Ureter (tissue), 1 donor: ENCODE data around the gene SPIN2A. TPM values are rescaled to one million over a fixed set of nuclear protein-coding genes. Genes with fewer than 3 reads are reported as not detected.
"Not testable (repeated sequence)": the region's sequence is repeated elsewhere in the genome, so short reads cannot be mapped to it uniquely, and the experiment has no call there.

ENCODE experiments used
- DNase-seq: peaks from one replicate; pipeline ENCODE4 v3.0.0-alpha.2; 2020; ENCODE audit warnings: low spot score
- total RNA-seq: library from RNA; stranded (reverse); gene quantifications from one replicate; pipeline ENCODE4 v1.2.4, GENCODE V29; 2023
- donor health status: DM: yes; HTN: yes; CAD: no.

Gene SPIN2A
- total RNA-seq, result 1.4 TPM

- not testable (repeated sequence) for DNase-seq
Measured at GRCh38 chrX:57137073-57137472, at the start of gene SPIN2A. TSS of gene SPIN2A (minus strand) at chrX:57137397. CDS start at chrX:57136597, 800 bp downstream.

DNA sequence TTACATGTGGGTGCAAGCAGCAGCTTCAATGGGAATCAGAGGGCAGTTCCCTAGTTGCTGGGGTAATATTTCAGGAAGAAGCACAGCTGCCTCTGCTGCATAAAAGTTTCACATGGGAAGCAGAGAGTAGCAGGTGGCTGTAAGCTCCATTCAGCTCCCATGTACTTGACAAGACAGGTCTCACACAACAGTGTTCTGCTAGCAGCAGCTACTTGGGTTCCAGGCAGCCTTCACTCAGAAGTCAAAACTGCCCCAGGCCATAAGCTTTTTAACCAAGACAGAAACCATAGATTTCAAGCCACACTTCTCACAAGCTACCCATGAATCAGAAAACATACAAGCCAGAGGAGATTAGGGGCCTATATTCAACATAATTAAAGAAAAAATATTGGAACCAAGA, 41.4 kb upstream of the SPIN2A start:
- DNase-seq, result no peak

GRCh38 chrX:57177070-57177469, 39.9 kb upstream of the SPIN2A start:
- no peak for DNase-seq

- DNase-seq, result no peak
Measured at GRCh38 chrX:57172544-57172943, 35.3 kb upstream of the SPIN2A start.

GRCh38 chrX:57156397-57157049, 19.3 kb upstream of the SPIN2A start:
- no peak for DNase-seq

GRCh38 chrX:57155171-57155570, 18.0 kb upstream of the SPIN2A start:
- DNase-seq, result no peak

GRCh38 chrX:57152222-57152621, 15.0 kb upstream of the SPIN2A start:
- not testable (repeated sequence) for DNase-seq

- no peak for DNase-seq
Measured at GRCh38 chrX:57138674-57139073, 1.5 kb upstream of the SPIN2A start.

DNA sequence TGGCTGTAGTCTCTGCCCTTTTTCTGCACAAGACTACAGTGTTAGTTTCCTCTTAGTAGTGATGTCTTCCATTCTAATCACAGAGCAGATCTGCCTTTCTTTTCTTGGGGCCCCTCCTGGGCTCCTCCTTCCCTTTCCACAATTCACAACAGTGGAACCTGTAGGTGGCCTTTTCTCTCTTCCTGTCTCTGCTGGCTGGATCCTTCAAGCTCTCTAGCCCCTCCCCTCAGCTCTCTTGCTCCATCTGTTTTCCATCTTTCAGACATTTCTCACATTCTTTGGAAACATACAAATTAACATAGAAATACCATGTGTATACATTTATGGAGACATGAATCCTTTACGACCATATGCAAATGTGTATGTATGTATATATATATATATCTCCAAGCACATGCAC, 304 bp upstream of the SPIN2A start:
- DNase-seq, result no peak

- DNase-seq, result not testable (repeated sequence)
Measured at GRCh38 chrX:57136589-57136988, 608 bp downstream of the SPIN2A start.

DNA sequence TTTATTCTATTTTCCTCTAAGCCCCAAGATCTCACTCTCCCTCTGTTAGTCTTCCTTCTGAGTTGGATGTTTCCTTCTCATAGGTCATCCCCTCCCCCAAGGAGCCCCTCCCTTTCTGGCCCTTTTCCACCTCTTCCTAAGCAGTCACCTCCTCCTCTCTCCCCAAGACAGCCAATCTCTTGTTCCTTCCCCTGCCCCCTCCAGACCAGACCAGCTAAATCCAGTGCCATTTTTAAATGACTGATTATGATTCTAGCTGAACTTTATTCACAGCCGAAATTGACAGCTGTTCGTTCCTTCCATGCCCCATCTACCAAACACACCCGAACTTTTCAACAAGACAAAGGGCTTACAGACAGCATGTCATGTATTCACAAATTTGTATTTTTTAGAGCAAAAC, 1.9 kb downstream of the SPIN2A start:
- DNase-seq, result no peak

GRCh38 chrX:57134702-57135101, 2.5 kb downstream of the SPIN2A start:
- no peak for DNase-seq

DNA sequence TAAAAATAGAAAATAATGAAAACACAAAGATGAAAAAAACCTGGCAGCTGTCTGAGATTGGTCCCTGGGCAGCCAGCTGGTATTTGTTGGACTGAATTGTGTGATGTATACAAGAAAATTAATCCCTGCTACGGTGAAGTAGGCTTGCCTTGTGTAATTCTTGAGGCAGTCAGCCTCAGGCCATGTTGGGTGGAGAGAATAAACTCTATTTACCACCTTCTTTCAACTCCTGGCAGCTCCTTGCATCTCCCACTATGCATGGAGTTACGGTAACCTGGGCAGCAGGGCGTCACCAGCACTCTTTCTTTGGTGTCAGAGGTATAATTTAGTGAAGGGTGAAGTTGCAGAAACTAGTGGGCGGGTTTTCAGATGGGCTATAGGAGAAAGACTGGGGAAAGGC, 3.5 kb downstream of the SPIN2A start:
- no peak for DNase-seq

DNA sequence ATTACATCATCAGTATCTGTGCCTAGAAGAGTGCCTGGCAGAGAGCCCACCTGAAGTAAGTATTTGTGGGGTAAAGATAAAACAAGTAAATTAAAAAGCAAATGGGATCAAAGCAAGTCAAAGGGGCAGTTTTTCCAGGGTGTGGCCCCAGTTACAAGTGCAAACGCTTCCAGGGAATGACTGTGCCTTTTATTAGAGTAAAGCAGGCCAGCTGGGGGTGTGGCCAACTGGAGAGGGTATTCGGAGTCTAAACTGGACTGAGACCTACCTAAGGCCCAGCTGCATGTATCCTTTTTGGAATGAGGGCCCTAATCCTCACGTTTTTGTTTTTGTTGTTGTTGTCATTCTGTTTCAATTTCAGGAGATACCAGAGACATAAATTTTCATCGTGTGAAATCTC, 3.9 kb downstream of the SPIN2A start:
- DNase-seq, result not testable (repeated sequence)

- no peak for DNase-seq
Measured at GRCh38 chrX:57132046-57132445, 5.2 kb downstream of the SPIN2A start.

DNA sequence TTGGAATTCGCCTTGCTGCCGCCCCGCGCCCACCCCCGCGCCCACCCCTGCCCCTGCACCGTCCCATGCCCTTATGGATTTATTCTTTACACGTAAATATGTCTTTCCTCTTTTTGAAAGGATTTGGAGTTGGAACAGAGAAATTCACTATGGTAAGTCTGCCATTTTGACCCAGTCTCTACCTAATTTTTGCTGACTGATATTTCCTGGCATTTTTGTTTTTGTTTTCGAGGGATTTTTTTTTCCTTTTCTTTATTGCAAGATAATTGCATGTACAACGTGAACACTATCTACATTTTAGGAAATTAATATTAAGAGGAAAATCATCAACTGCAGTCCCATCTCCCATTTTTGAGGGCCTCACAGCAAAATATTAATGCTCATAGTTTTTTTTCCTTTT, 15.4 kb downstream of the SPIN2A start:
- DNase-seq, result no peak

GRCh38 chrX:57121162-57121755, 15.9 kb downstream of the SPIN2A start, which contains the start of gene SPIN2B:
TSS of gene SPIN2B (minus strand) at chrX:57121548.
- DNase-seq, result peak; percentile 79

GRCh38 chrX:57120619-57121161, 16.5 kb downstream of the SPIN2A start:
- not testable (repeated sequence) for DNase-seq

GRCh38 chrX:57119416-57119815, 17.8 kb downstream of the SPIN2A start:
- no peak for DNase-seq

DNA sequence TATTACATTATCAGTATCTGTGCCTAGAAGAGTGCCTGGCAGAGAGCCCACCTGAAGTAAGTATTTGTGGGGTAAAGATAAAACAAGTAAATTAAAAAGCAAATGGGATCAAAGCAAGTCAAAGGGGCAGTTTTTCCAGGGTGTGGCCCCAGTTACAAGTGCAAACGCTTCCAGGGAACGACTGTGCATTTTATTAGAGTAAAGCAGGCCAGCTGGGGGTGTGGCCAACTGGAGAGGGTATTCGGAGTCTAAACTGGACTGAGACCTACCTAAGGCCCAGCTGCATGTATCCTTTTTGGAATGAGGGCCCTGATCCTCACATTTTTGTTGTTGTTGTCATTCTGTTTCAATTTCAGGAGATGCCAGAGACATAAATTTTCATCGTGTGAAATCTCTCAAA, 19.6 kb downstream of the SPIN2A start:
- not testable (repeated sequence) for DNase-seq

GRCh38 chrX:57104921-57105398, 32.2 kb downstream of the SPIN2A start:
- DNase-seq, result no peak

GRCh38 chrX:57104406-57104805, 32.8 kb downstream of the SPIN2A start:
- no peak for DNase-seq

GRCh38 chrX:57103489-57103888, 33.7 kb downstream of the SPIN2A start:
- no peak for DNase-seq
